BE2C (cell line): ENCODE results near the gene BRME1.
"Not testable (repeated sequence)": the region's sequence is repeated elsewhere in the genome, so short reads cannot be mapped to it uniquely, and the experiment has no call there.

ENCODE experiments used
- DNase-seq: peaks from one replicate; pipeline ENCODE4 v3.0.0-alpha.2; 2020
- H3K27me3 ChIP-seq: fragments of 250-450 bp; sonication (Bioruptor Pico); 2 replicates; pipeline ENCODE4 v1.5.1; 2020; ENCODE audit warnings: mild to moderate bottlenecking
- H3K36me3 ChIP-seq: fragments of 250-450 bp; sonication (Bioruptor Pico); 2 replicates; pipeline ENCODE4 v1.5.1; 2020; ENCODE audit warnings: mild to moderate bottlenecking
- H3K4me1 ChIP-seq: fragments of 250-450 bp; sonication (Bioruptor Pico); 2 replicates; pipeline ENCODE4 v1.5.1; 2020
- H3K4me3 ChIP-seq: 2 replicates; pipeline ENCODE4 v1.5.1; 2011; ENCODE audit warnings: low read depth, low read length
- H3K9me3 ChIP-seq: fragments of 250-450 bp; sonication (Bioruptor Pico); 2 replicates; pipeline ENCODE4 v1.5.1; 2020
- CTCF ChIP-seq: IDR thresholded peaks from 2 replicates; pipeline ENCODE4 v1.5.1; 2012; ENCODE audit warnings: mild to moderate bottlenecking, low read depth, low read length

The BRME1 gene

DNA sequence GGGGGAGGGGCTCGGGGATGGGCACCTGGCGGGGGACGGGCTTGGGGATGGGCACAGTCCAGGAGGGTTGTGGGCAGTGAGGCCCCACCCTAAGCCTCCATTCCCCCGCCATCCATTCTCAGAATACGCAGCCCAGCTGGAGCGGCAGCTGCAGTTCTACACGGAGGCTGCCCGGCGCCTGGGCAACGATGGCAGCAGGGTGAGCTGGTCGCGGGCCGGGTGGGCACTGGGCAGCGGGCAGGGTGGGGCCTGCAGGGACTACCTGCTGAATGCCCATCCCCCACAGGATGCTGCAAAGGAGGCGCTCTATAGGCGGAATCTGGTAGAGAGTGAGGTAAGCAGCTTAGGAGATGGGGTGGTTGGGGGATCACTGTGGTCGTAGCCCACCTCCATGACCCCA, 24.0 kb upstream of the BRME1 start:
- no peak for DNase-seq
- no peak overlapping the region for H3K4me3 ChIP-seq
- H3K9me3 ChIP-seq = no peaks in the 10 kb centered on the region
- H3K27me3 ChIP-seq = no peaks in the 10 kb centered on the region
- H3K4me1 ChIP-seq = no peaks in the 10 kb centered on the region
- TF ChIP-seq CTCF = no peak
- no peaks in the 10 kb centered on the region for H3K36me3 ChIP-seq

DNA sequence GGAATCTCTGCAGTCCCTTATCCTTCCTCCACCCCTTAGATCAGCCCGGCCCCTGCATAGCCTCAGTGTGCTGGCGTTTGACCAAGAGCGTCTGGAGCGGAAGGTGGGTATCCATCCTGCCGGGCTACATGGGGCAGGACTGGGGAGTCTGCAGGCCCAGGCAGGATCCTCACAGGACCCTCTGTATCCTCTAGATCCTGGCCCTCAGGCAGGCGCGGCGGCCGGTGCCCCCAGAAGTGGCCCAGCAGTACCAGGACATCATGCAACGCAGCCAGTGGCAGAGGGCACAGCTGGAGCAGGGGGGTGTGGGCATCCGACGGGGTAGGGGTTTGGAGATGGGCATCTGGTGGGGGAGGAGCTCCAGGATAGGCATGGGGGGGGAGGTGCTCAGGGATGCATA, 23.4 kb upstream of the BRME1 start:
- Histone ChIP-seq H3K4me1 (no peaks in the 10 kb centered on the region), H3K4me3 (no peak overlapping the region), H3K27me3 (no peaks in the 10 kb centered on the region), H3K9me3 (no peaks in the 10 kb centered on the region), H3K36me3 (no peaks in the 10 kb centered on the region)
- no peak for DNase-seq
- no peak for TF ChIP-seq CTCF

DNA sequence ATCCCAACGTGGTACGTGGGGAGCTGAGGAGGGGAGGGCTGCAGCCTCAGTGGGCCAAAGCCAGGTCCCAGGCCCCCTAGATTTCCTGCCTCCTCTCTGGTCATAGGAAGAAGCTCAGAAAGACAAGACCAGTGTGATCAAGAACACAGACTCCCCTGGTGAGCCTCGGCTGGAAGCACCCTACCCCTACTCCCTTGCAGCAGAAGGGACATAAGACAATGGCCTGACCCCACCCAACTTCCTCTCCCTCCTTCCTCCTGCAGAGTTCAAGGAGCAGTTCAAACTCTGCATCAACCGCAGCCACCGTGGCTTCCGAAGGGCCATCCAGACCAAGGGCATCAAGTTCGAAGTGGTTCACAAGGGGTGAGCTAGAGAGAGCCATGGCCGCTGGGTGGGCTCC, 20.8 kb upstream of the BRME1 start:
- Histone ChIP-seq H3K9me3 (no peaks in the 10 kb centered on the region), H3K36me3 (no peaks in the 10 kb centered on the region; the same call in 1 of the 2 replicates), H3K27me3 (no peaks in the 10 kb centered on the region), H3K4me3 (no peak overlapping the region), H3K4me1 (no peaks in the 10 kb centered on the region)
- DNase-seq = no peak
- TF ChIP-seq CTCF = no peak

DNA sequence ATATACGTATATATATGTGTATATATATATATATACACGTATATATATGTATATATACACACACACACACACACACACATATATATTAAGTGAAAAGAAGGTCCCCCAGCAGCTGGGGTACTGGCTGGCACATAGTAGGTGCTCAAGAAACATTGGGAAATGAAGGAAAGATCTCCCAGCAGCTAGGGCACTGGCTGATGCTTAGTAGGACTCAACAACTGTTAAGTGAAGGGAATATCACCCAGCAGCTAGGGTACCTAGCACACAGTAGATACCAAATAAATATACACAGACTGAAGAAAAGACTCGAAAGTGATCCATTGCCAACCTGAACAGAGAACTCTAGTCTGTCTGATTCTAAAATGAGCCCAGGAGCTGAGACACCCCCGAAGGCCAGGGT, 20.1 kb upstream of the BRME1 start:
- no peaks in the 10 kb centered on the region for H3K27me3 ChIP-seq
- no peak for DNase-seq
- H3K4me1 ChIP-seq = no peaks in the 10 kb centered on the region
- TF ChIP-seq CTCF = no peak
- no peak overlapping the region for H3K4me3 ChIP-seq
- H3K36me3 ChIP-seq = peaks cover 3% of the 10 kb centered on the region
- H3K9me3 ChIP-seq = 0 out of 2 replicates have a peak, but pooled peaks cover under 1% of the 10 kb centered on the region

GRCh38 chr19:13923194-13923987, 17.5 kb upstream of the BRME1 start:
- DNase-seq = no peak
- H3K4me1 ChIP-seq = no peaks in the 10 kb centered on the region
- H3K4me3 ChIP-seq = no peak overlapping the region
- TF ChIP-seq CTCF = no peak
- peaks cover 9% of the 10 kb centered on the region for H3K36me3 ChIP-seq
- H3K27me3 ChIP-seq = no peaks in the 10 kb centered on the region
- 0 out of 2 replicates have a peak, but pooled peaks cover 4% of the 10 kb centered on the region for H3K9me3 ChIP-seq

DNA sequence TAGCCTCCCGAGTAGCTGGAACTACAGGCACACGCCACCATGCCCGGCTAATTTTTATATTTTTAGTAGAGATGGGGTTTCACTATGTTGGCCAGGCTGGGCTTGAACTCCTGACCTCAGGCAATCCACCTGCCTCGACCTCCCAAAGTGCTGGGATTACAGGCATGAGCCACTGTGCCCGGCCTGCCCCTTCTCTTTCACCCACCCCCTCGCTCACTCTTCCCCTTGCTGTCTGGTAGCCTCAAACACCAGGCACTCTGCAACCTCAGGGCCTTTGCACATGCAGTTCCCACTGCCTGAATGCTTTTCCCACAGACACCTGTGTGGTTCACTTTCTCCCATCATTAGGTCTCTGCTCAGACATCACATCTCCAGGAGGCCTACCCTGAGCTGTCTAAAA, 16.2 kb upstream of the BRME1 start:
- not testable (repeated sequence) for H3K36me3 ChIP-seq, H3K9me3 ChIP-seq, H3K4me1 ChIP-seq, H3K27me3 ChIP-seq, DNase-seq, H3K4me3 ChIP-seq
